Right atrium auricular region (tissue), 2 donors: ENCODE data around the gene CHRND. TPM values are rescaled to one million over a fixed set of nuclear protein-coding genes. Genes with fewer than 3 reads are reported as not detected.

Experiments
- DNase-seq: peaks from one replicate; pipeline ENCODE4 v3.0.0-alpha.2; 2019; ENCODE audit warnings: low spot score
- H3K27ac ChIP-seq, 2 donors: fragments of 200-600 bp; sonication (generic); 1 replicate in 1 of 2; 2 replicates in 1 of 2; pipeline ENCODE4 v1.5.1; 2016 to 2019
- H3K27me3 ChIP-seq, 2 donors: fragments of 200-600 bp; sonication (generic); one replicate each; pipeline versions ENCODE4 v1.5.1 to v1.6.0; 2017 to 2019
- H3K36me3 ChIP-seq: fragments of 200-600 bp; sonication (generic); one replicate; pipeline ENCODE4 v1.5.1; 2016
- H3K4me1 ChIP-seq, 2 donors: fragments of 200-600 bp; sonication (generic); one replicate each; pipeline versions ENCODE4 v1.5.1 to v1.6.0; 2017 to 2019
- H3K4me3 ChIP-seq, 2 donors: fragments of 200-600 bp; sonication (generic); 1 replicate in 1 of 2; 2 replicates in 1 of 2; pipeline ENCODE4 v1.5.1; 2017 to 2019; ENCODE audit warnings: mild to moderate bottlenecking in 1 of 2, moderate library complexity in 1 of 2
- H3K9me3 ChIP-seq, 2 donors: fragments of 200-600 bp; sonication (generic); one replicate each; pipeline ENCODE4 v1.5.1; 2019
- CTCF ChIP-seq, 2 donors: fragments of 200-600 bp; sonication (generic); IDR thresholded peaks; one replicate each; pipeline ENCODE4 v1.5.1; 2019; ENCODE audit warnings: antibody characterized with exemption in 2 of 2
- total RNA-seq, 2 donors: library from RNA; depleted of rRNA; stranded (reverse); fragments of >200 nt; gene quantifications; one replicate each; pipeline ENCODE4 v1.1.0, GENCODE V29; 2016

The CHRND gene
- total RNA-seq, 2 donors from 2014 or later, result 0.19 TPM; not detected in 1

- Histone ChIP-seq H3K27me3 (no peaks in the 10 kb centered on the region), H3K27ac (no peak overlapping the region), H3K9me3 (no peaks in the 10 kb centered on the region), H3K4me3 (no peak overlapping the region), H3K36me3 (no peaks in the 10 kb centered on the region), H3K4me1 (no peaks in the 10 kb centered on the region)
- no peak for TF ChIP-seq CTCF (IDR thresholded peaks at IDR 0.05)
- DNase-seq, result no peak
Measured at GRCh38 chr2:232515639-232516038, 10.3 kb upstream of the CHRND start.

GRCh38 chr2:232516551-232516950 is 9.4 kb upstream of the CHRND start:
- TF ChIP-seq CTCF (IDR thresholded peaks at IDR 0.05), result no peak
- H3K27ac ChIP-seq, result no peak overlapping the region
- H3K4me1 ChIP-seq, result no peaks in the 10 kb centered on the region
- no peaks in the 10 kb centered on the region for H3K9me3 ChIP-seq
- H3K27me3 ChIP-seq, result peaks cover 0 to 2% of the 10 kb centered on the region in 2 donors
- DNase-seq, result no peak
- H3K4me3 ChIP-seq, result no peak overlapping the region
- no peaks in the 10 kb centered on the region for H3K36me3 ChIP-seq

GRCh38 chr2:232518844-232519243 is 7.1 kb upstream of the CHRND start:
- DNase-seq, result no peak
- peaks cover 0 to 20% of the 10 kb centered on the region in 2 donors for H3K27me3 ChIP-seq

GRCh38 chr2:232519581-232520438 is 6.2 kb upstream of the CHRND start, which contains the start of gene PRSS56:
Gene PRSS56, plus strand, starts transcription at chr2:232520388. Its CDS starts 211 bp downstream, at chr2:232520599.
- peaks cover 0 to 20% of the 10 kb centered on the region in 2 donors for H3K27me3 ChIP-seq

More at GRCh38 chr2:232518844-232519243, 7.1 kb upstream of the CHRND start:
- H3K36me3 ChIP-seq, result no peaks in the 10 kb centered on the region
- no peak overlapping the region for H3K27ac ChIP-seq
- H3K4me1 ChIP-seq, result peaks cover 0 to 20% of the 10 kb centered on the region in 2 donors
- no peaks in the 10 kb centered on the region for H3K9me3 ChIP-seq
- TF ChIP-seq CTCF (IDR thresholded peaks at IDR 0.05), result no peak
- H3K4me3 ChIP-seq, result no peak overlapping the region

GRCh38 chr2:232520489-232520888 is 5.5 kb upstream of the CHRND start:
- no peak for DNase-seq
- no peak for TF ChIP-seq CTCF (IDR thresholded peaks at IDR 0.05)
- no peak overlapping the region for H3K4me3 ChIP-seq
- no peaks in the 10 kb centered on the region for H3K36me3 ChIP-seq
- H3K4me1 ChIP-seq, result peaks cover 0 to 36% of the 10 kb centered on the region in 2 donors
- no peaks in the 10 kb centered on the region for H3K9me3 ChIP-seq
- peaks cover 0 to 20% of the 10 kb centered on the region in 2 donors for H3K27me3 ChIP-seq
- H3K27ac ChIP-seq, result no peak overlapping the region

More at GRCh38 chr2:232519581-232520438, 6.2 kb upstream of the CHRND start, which contains the start of gene PRSS56:
- DNase-seq, result no peak
- Histone ChIP-seq H3K9me3 (no peaks in the 10 kb centered on the region), H3K4me3 (no peak within 1 kb of the TSS), H3K36me3 (no peaks in the 10 kb centered on the region), H3K4me1 (peaks cover 0 to 30% of the 10 kb centered on the region in 2 donors), H3K27ac (no peak within 1 kb of the TSS)
- TF ChIP-seq CTCF (IDR thresholded peaks at IDR 0.05), result no peak
